HG03354 (cell line): ENCODE data around the gene RAB3IL1.

Source experiments
- ATAC-seq: cut with Tn5 transposase; IDR thresholded peaks from one replicate; pipeline ENCODE4 v1.9.1; 2021; ENCODE audit warnings: mild to moderate bottlenecking; ENCODE audit not compliant: unreplicated experiment, poor library complexity, severe bottlenecking

The RAB3IL1 gene

DNA sequence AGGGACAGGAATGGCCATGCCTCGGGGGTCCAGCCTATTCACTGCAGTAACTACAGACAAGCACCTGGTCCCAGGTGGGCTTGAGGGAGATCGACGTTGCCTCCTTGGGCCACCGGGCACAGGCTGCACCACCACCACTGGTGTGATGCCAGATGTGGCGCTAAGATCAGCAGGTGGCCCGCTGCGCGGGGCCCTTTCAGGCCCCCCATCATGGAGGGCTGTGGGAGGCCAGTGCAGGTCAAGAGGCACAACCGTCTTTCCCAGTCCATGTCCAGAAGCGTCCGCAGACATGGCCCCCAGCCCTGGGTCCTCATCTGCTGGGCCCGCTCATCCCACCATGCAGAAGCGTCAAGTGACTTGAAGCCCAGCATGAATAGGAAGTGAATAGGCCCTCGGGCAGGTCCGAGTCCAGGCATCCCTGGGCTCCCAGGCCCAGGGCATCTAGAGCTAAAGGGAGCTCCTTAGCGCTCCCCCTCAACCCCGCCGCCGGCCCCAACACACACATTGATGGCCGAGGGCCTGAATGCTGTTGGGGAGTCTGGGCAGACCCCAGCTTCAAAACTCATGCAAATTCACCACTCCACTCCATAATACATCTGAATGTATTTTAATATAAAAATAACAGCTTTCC lies 44.3 kb downstream of the RAB3IL1 start:
- no peak for ATAC-seq

DNA sequence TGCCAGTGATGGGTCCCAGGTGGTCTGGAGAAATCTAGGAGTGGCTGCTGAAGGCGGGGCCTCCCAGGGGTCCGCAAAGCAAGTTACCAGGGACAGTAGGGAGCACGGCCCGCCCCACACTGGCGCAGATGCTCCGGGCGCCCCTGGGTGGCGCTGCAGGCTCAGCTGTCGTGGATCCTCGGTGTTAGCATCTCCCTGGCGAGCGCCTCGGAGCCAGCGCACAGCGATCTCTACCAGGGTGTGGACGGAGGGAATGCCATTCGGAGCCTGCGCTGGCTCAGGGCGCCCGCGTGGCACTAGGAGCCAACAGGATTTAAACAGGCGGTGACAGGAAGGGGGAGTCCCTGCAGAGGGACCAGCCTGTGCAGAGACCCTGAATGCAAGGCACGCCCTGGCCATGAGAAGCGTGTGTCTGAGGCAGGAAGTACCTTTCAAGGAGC lies 46.2 kb downstream of the RAB3IL1 start:
- ATAC-seq, result peak; percentile 78

DNA sequence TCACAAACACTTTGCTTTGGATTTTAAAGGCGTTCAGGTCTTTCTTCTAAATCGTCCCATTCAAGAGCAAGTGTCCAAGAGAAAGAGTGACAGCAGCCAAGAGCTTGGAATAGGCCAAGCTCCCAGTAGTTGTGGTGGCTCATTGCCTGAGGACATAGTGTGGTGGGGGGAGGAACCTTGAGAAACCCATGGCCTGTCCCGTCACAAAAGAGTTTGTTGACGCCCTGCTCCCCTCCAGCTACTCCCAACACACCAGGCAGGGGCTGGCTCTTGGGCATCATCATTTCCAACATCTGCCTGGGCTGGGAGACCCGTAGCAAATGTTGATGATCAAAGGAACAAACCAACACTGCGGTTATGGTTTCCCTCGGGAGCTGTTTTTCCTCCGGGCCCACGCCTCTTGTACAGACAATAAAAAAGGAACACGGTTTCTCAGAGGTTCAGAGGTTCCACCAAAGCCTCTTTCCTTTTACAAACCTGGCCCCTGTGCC lies 46.8 kb downstream of the RAB3IL1 start:
- no peak for ATAC-seq

DNA sequence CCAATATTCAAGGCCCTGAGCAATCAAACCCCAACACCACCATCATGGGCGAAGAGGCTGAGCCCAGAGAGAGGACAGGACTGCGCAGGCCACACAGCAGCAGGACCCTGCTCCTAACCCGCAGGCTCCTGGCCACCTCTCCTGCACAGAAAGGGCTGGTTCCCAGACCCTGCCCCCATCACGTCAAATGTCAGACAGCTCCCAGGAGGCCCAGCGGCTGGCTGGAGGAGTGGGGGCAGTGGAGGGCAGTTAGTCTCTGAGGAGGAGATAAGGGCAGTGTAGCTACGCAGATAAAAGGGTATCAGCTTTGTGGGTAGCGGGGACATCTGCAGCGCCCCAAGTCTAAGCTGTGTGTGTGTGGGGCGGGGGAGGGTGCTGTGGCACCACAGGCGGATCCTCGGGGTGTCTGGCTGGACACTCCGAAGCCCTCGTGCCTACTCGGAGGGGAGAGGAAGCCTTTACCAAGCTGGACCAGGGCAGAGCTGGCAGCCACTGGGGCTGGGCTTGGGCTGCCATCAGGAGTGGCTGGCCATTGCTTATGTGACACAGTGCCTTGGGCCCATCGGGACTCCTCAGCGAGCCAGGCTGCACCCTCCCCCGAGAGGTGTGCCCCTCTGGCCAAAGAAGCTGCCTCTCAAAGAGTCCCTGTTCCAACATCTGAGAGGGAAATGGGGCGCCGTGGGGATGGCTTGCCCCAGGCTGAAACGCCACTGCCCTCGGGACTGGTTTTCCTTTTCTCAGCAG lies 47.5 kb downstream of the RAB3IL1 start:
- no peak for ATAC-seq

DNA sequence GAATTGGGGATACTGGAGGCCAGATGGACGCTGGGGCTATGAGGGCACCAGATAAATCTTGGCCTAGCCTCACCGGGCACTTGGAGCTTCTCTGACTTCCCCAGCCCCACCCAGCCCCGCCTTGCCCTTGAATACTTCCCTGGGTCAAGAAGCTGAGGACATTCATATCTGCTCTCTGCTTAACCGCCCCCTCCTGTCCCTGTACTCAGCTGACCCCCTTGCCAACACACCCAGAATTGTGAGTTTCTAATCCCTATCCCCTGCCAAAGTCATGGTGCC lies 48.0 kb downstream of the RAB3IL1 start:
- no peak for ATAC-seq

DNA sequence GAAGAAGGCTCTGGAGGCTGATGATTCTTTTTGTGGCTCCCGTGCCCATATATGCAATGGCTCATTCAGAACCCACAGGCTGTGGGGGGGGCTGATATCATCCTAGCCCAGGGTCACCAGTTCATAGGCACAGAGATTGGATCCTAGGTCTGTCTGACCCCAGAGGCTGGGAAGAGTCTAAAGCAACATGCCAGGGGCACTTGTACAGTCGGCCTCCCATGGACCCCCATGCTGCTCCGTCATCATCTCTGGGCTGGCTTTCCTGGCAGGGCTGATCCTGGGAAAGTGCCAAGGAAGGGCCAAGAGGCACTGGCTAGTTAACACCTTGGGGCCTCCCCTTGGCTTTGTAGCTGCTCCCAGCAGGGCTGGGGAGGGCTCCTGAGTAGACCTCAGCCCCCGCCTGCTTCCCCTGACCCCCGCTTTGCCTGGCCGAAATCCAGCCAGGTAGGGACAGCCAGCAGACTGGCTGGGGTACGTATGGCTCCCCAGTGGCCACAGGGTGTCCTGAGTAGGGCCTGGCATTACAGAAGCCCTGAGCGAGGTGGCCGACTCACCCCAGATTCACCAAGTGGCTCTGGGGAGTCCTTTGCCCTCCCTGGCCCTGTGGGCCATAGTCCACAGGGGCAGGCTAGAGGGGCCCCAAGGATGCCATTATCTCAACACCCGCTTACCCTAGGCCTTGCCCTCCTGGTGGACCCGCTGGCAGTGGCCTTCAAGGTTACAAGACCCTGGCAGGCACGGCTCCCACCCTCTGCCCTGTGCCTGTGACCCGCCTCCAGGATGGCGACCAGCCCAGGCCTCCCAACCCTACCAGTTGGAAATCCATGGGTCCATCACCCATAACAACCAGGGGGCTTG lies 48.6 kb downstream of the RAB3IL1 start:
- ATAC-seq, result no peak

DNA sequence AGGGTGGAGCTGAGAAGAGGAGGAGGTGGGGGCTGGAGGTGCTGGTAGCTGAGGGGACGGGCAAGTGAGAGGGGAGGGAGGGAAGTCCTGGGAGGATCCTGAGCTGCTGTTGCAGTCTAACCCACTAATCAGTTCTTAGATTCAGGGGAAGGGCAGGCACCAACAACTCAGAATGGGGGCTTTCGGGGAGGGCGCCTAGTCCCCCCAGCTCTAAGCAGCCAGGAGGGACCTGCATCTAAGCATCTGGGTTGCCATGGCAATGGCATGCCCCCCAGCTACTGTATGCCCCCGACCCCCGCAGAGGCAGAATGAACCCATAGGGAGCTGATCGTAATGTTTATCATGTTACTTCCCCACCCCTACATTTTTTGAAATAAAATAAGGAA lies 50.4 kb downstream of the RAB3IL1 start:
- ATAC-seq, result no peak

DNA sequence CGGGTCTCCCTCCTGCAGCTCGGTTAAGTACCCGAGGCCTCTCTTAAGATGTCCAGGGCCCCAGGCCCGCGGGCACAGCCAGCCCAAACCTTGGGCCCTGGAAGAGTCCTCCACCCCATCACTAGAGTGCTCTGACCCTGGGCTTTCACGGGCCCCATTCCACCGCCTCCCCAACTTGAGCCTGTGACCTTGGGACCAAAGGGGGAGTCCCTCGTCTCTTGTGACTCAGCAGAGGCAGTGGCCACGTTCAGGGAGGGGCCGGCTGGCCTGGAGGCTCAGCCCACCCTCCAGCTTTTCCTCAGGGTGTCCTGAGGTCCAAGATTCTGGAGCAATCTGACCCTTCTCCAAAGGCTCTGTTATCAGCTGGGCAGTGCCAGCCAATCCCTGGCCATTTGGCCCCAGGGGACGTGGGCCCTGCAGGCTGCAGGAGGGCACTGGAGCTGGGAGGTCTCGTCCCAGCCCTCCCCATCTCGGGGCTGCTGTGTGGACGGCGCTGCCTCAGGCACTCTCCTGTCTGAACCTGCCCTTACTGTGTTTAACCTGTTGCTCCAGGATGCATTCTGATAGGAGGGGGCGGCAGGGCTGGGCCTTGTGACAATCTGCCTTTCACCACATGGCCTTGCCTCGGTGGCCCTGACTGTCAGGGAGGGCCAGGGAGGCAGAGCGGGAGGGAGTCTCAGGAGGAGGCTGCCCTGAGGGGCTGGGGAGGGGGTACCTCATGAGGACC lies 51.0 kb downstream of the RAB3IL1 start:
- ATAC-seq, result no peak

DNA sequence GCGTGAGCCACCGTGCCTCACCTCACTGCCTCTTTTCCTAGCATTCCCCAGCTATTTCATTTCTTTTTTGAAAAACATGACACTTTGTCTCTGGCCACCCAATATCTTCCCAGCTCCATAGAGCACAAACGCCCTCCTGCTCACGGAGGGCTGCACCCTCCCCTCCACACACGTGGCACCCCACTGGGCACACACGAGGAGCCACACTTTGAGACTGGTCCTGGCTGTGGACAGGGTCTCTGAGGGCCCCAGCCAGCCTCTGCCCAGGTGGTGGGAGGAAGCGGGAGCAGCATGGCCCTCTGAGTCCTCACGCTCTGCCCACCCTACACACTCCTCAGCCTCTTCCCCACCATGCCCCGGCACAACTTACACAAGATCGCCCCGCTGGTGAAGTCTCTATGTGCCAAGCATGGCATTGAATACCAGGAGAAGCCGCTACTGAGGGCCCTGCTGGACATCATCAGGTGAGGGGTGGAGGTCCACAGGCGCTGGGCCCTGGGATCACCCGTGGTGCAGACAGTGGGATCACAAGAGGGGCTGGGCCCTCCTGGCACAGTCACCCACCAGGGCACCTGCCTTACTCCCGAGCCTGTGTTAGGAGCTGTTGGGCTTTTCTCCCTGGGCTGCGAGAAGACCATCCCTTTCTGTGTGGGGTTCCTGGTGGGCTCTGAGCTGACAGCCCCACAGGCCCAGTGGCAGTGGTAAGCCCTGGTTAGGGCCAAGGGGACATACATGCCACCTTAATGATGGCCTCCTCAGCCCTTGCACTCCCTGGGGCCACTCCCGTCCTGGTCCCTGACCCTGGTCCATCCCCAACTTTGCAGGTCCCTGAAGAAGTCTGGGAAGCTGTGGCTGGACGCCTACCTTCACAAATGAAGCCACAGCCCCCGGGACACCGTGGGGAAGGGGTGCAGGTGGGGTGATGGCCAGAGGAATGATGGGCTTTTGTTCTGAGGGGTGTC lies 52.3 kb downstream of the RAB3IL1 start:
- ATAC-seq, result no peak

DNA sequence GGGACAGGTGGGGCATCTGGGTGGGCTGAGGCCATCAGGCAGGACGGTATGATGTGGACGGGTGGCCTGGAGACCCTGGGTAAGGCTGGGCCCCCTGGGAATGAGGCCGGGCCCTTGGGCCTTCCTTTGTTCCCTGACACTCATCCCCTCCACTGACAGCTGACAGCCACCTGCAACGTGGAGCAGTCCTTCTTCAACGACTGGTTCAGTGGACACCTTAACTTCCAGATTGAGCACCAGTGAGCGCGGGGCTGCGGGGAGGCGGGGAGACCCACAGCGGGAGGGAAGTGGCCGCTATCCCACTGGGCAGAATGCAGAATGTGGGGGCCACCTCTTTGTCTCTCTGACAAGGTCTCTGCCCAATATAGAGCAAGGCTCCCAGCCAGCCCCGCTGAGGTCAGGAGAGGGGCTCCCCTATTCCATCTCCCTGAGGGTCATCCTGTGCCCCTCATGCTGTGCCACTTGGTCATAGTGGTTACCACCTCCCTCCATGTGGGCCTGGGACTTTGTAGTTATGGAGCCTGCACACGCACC lies 53.8 kb downstream of the RAB3IL1 start:
- ATAC-seq, result no peak

DNA sequence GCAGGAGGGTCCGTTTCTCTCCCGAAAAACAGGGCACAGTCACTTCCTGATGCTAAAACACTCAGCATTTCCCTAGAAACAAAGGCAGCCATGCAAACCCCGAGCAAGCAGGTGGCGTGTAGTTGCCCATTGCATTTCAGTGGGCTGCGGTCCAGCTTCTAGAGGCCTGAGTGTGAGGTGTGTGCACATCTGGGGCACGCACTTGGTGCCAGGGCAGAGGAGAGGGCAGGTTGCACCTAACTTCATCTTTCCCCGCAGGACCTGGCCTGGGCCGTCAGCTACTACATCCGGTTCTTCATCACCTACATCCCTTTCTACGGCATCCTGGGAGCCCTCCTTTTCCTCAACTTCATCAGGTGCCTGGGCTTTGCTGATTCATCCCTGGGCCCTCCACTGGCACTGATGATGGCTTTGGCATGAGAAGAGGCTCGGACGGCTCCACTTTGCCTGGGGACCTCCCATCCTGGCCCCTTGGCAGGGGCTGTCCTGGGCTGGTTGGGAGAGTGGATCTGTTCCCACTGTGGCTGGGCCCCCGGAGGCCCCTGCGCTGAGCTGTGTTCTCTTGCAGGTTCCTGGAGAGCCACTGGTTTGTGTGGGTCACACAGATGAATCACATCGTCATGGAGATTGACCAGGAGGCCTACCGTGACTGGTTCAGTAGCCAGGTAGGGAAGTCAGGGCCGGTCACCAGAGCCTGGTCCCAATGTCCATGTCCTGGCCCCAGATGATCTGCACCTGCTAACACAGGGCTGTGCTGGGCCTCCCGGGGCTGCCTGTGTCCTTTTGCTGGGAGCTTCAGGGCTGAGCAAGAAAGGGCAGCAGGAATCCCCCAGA lies 54.4 kb downstream of the RAB3IL1 start:
- no peak for ATAC-seq

DNA sequence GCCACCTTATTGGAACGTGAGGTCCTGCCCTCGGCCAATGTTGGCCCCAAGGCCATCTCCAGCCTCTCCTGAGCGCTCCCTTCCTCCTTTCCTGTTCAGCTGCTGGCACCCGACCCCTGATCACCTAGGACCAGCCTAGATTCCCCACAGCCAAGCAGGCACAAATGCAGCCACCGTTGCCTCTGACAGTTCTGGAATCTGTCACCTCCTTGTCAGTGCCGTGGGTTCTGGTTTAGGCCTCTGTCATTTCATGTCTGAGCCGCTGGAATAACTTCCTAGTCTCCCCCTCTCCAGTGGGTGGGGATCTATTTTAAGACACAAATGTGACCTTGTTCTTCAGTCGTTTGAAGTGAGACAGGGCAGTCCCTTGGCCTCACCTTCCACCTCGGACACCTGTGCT lies 55.7 kb downstream of the RAB3IL1 start:
- no peak for ATAC-seq

DNA sequence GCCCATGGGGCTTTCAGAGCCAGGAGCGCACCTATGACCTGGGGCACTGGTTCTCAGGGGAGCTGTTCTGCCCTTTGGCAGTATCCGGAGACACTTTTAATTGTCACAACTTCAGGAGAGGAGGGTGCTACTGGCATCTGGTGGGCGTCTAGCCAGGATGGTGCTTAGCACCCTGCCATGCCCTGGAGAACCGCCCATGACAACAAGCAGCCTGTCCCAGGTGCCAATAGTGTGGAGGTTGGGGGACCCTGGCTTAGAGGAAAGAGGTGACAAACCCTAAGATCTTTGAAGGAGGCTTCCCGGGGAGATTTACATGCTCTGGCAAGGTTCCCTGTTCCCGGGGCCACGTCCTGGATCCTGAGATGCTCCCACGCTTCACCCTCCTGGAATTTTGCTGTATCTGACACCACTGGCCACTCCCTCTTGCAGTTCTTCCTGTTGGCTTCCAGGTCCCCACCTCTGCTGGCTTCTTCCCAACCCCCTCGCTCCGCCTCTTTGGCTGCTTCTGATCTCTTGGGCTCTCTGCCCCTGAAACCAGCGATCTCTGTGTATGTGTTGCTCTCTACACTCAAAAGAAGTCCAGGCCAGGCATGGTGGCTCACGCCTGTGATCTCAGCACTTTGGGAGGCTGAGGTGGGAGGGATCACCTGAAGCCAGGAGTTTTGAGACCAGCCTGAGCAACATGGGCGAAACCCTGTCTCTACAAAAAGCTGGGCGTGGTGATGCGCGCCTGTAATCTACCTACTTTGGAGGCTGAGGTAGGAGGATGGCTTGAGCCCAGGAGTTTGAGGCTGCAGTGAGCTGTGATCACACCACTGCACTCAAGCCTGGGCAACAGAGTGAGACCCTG lies 57.1 kb downstream of the RAB3IL1 start:
- no peak for ATAC-seq

DNA sequence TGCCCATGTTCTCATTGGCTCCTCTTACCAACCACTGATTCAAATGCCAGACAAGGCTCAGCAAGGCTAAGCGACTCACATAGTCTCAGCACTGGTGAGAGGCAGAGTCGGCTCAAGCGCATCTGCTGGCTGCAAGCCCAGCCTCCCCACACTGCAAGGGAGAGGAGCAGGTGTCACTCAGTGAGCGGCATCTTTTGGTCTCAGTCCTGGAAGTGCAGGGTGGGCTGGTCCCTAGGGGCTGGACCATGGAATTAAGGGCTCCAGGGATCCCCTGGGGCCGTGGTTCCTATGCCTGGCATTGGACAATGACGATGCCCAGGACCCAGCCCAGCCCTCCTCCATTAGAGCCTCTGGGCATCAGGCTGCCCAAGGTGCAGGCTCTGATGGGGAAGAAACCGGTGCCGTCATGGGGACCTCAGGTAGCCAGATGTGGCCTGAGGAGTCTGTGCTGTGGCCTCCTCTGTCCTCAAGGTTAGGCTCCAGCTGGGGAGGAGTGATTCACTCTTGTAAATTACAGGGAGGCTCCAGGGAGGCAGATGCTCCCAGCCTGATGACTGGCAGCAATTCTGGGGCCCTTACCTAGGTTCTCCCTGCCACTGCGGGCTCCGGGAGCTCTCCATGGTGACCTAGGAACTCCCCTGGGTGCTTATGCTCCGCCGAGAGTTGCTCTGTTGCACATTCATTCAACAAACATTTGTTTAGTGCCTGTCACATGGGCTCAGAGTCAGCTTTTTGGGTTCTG lies 61.3 kb downstream of the RAB3IL1 start:
- no peak for ATAC-seq

DNA sequence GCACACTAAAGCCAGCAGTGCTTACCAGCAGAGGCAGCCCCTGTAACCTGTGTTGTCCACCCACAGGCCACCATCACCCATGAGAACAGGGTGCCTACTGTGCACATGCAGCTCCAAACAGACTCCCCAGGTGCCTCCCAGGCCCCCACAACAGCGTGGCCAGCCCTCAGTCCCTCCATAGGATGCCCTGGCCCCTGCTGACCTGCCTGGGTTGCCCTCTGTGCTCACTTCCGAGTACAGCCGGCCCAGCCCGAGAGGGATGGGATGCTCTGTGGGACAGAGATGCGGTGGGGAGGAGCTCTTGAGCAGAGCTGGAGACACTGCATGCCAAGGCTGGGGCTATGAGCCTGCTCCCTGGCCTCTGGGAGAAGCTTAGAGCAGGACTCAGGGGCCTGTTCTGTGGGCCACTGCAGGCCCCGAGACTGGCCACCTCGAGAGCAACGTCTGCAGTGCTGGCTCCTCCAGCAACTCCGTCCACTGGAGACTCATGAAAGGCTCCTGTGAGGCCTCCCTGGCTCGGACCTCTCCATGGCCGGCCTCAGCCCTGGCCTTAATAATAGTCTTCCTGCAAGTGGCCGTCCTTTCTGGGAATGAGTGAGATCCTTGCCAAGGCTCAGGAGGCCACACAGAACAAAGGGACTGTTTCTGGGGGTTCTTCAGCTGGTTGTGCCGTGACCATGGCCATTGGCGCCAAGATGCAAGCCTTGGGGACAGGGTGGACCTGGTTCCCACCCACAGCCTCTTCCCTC lies 62.2 kb downstream of the RAB3IL1 start:
- ATAC-seq, result no peak
